GM12878 (cell line): ENCODE results near the gene BCCIP. TPM values are rescaled to one million over a fixed set of nuclear protein-coding genes. Genes with fewer than 3 reads are reported as not detected.

Experiments used
- ATAC-seq: fragments of 200-7000 bp; cut with Tn5 transposase; 3 replicates; pipeline ENCODE4 v1.9.1; 2020; ENCODE audit warnings: mild to moderate bottlenecking, moderate library complexity
- BruUV-seq: library from RNA; stranded (reverse); fragments of 400-500 nt; replicated peaks from 2 replicates; lab custom pipeline; 2021; lab: Mats Ljungman, UMichigan
- CTCF ChIA-PET: fragments of 300-600 bp; sonication (Branson Sonifier 250); formaldehyde crosslinking; extraction: SDS; loops from one replicate; lab custom pipeline; 2021; ENCODE audit warnings: inconsistent platforms; lab: Yijun Ruan, JAX
- POLR2A ChIA-PET: fragments of 350-600 bp; formaldehyde crosslinking; extraction: SDS; loops from one replicate; lab custom pipeline; 2021; ENCODE audit warnings: inconsistent platforms; lab: Charles Lee
- RAD21 ChIA-PET: fragments of 300-600 bp; sonication (Branson Sonifier 250); formaldehyde crosslinking; loops from one replicate; lab custom pipeline; 2023; ENCODE audit warnings: antibody characterized with exemption; ENCODE audit not compliant: unreplicated experiment; lab: Charles Lee
- SMC1A ChIA-PET: fragments of 300-600 bp; sonication (Branson Sonifier 250); formaldehyde crosslinking; loops from one replicate; lab custom pipeline; 2023; ENCODE audit not compliant: unreplicated experiment, uncharacterized antibody; lab: Charles Lee
- DNase-seq: peaks from one replicate; pipeline ENCODE4 v3.0.0-alpha.2; 2011; ENCODE audit warnings: low read depth, low spot score
- FAIRE-seq: peaks from 3 replicates; lab custom pipeline; 2011; peaks lifted over from hg19 to GRCh38; lab: Jason Lieb, UNC
- H2AFZ ChIP-seq: 2 replicates; pipeline ENCODE4 v1.6.0; 2011; ENCODE audit warnings: low read depth, low read length, control low read depth; ENCODE audit not compliant: control insufficient read depth
- H3K27ac ChIP-seq: 2 replicates; pipeline ENCODE4 v1.5.1; 2011; ENCODE audit warnings: control low read depth; ENCODE audit not compliant: control insufficient read depth, insufficient read depth
- H3K27me3 ChIP-seq, 2 experiments: replicated peaks in 1 of 2; 2 replicates each; pipeline versions ENCODE4 v1.6.0 to v1.6.1; 2011; ENCODE audit warnings: low read length in 1 of 2; ENCODE audit not compliant: control insufficient read depth in 2 of 2, insufficient read depth in 2 of 2
- H3K36me3 ChIP-seq, 2 experiments: 2 replicates each; pipeline ENCODE4 v1.5.1; 2011; ENCODE audit warnings: low read length in 1 of 2; ENCODE audit not compliant: control insufficient read depth in 2 of 2, insufficient read depth in 2 of 2
- H3K4me1 ChIP-seq: 2 replicates; pipeline ENCODE4 v1.6.1; 2011; ENCODE audit warnings: mild to moderate bottlenecking, low read length, moderate library complexity, mixed read lengths; ENCODE audit not compliant: control insufficient read depth, insufficient read depth
- H3K4me2 ChIP-seq: 2 replicates; pipeline ENCODE4 v1.6.0; 2011; ENCODE audit warnings: control low read depth; ENCODE audit not compliant: control insufficient read depth, insufficient read depth
- H3K4me3 ChIP-seq: fragments of 200-600 bp; sonication (generic); 2 replicates; pipeline ENCODE4 v1.5.1; 2016
- H3K79me2 ChIP-seq: 2 replicates; pipeline ENCODE4 v1.6.0; 2011; ENCODE audit warnings: low read length; ENCODE audit not compliant: control insufficient read depth, insufficient read depth
- H3K9ac ChIP-seq: 2 replicates; pipeline ENCODE4 v1.8.0; 2011; ENCODE audit warnings: low read length, control low read depth, mixed read lengths; ENCODE audit not compliant: control insufficient read depth, insufficient read depth
- H3K9me3 ChIP-seq: replicated peaks from 3 replicates; pipeline ENCODE4 v1.5.1; 2011; ENCODE audit warnings: mild to moderate bottlenecking, low read length; ENCODE audit not compliant: control insufficient read depth, insufficient read depth
- H4K20me1 ChIP-seq: 2 replicates; pipeline ENCODE4 v1.6.0; 2011; ENCODE audit not compliant: control insufficient read depth, insufficient read depth
- BACH1 ChIP-seq: fragments of 450-650 bp; IDR thresholded peaks from 2 replicates; pipeline ENCODE4 v1.6.1; 2017; ENCODE audit warnings: mild to moderate bottlenecking, borderline replicate concordance
- CBX5 ChIP-seq: sonication (generic); IDR thresholded peaks from 2 replicates; pipeline ENCODE4 v1.6.1; 2016; ENCODE audit warnings: low read depth, moderate library complexity, mild to moderate bottlenecking, inconsistent platforms
- EGR1 ChIP-seq, 2 experiments: IDR thresholded peaks; 1 replicate in 1 of 2; 2 replicates in 1 of 2; pipeline ENCODE4 v1.6.1; 2011 to 2012; ENCODE audit warnings: low read depth in 2 of 2, low read length in 2 of 2, borderline replicate concordance in 1 of 2, mild to moderate bottlenecking in 1 of 2, moderate library complexity in 1 of 2
- ELK1 ChIP-seq: IDR thresholded peaks from 2 replicates; pipeline ENCODE4 v1.6.1; 2012; ENCODE audit warnings: low read depth, low read length, improper control_type of control experiment
- JUND ChIP-seq: IDR thresholded peaks from 2 replicates; pipeline ENCODE4 v1.6.1; 2012; ENCODE audit warnings: low read depth, mild to moderate bottlenecking, low read length, improper control_type of control experiment, moderate library complexity
- KLF5 ChIP-seq: fragments of 450-650 bp; IDR thresholded peaks from 2 replicates; pipeline ENCODE4 v1.6.1; 2014; ENCODE audit warnings: mild to moderate bottlenecking; ENCODE audit not compliant: partially characterized antibody
- MXI1 ChIP-seq: fragments of 150-350 bp; IDR thresholded peaks from 2 replicates; pipeline ENCODE4 v1.6.1; 2011; ENCODE audit warnings: low read depth, mild to moderate bottlenecking, inconsistent platforms, low read length, improper control_type of control experiment
- SREBF1 ChIP-seq: IDR thresholded peaks from 2 replicates; pipeline ENCODE4 v1.6.1; 2012; ENCODE audit warnings: mild to moderate bottlenecking, low read length
- ZBTB11 ChIP-seq: fragments of 450-650 bp; formaldehyde crosslinking; IDR thresholded peaks from 2 replicates; pipeline ENCODE4 v1.5.0; 2022; ENCODE audit warnings: mild to moderate bottlenecking, missing genetic modification characterization
- ZSCAN29 ChIP-seq: fragments of 450-650 bp; IDR thresholded peaks from 2 replicates; pipeline ENCODE4 v1.6.1; 2017; ENCODE audit warnings: mild to moderate bottlenecking, moderate library complexity
- WGBS: methylation state at CpG from one replicate; pipeline ENCODE4 v1.1.6; 2016; ENCODE audit warnings: low lambda C conversion rate; ENCODE audit not compliant: insufficient replicate concordance, insufficient coverage; ENCODE audit errors: missing lambda C conversion rate; 5-methylcytosine and 5-hydroxymethylcytosine counted together
- in situ Hi-C: fragments of 300-500 bp; cut with MboI; formaldehyde crosslinking; loops from 9 replicates; pipeline ENCODE4 v1.14.3; 2018; ENCODE audit warnings: mixed read lengths
- intact Hi-C: fragments of 100-400 bp; cut with micrococcal nuclease; formaldehyde crosslinking; loops from one replicate; pipeline ENCODE4 v1.14.2; 2022; ENCODE audit not compliant: unreplicated experiment
- polyA plus RNA-seq, 11 experiments: library from polyadenylated mRNA; depleted of rRNA in 4 of 11; unstranded in 6 of 11; stranded (reverse) in 5 of 11; fragments of >200 nt; fragmentation: Nextera tagmentation in 4 of 11; fragmentation: Illumina TruSeq in 1 of 11; extraction: Ambion mirVana in 4 of 11; extraction: Trizol in 1 of 11; gene quantifications; 1 replicate in 1 of 11; 2 replicates in 10 of 11; pipeline versions ENCODE4 v1.2.1 to v1.2.3, GENCODE V29; 2011 to 2016; ENCODE audit warnings: inconsistent platforms in 2 of 11, missing spikeins in 2 of 11, low read depth in 1 of 11
- total RNA-seq, 4 experiments: library from RNA; depleted of rRNA in 3 of 4; stranded (reverse); fragments of >200 nt in 3 of 4; fragmentation: Illumina TruSeq in 1 of 4; extraction: Trizol in 1 of 4; gene quantifications; 2 replicates each; pipeline versions ENCODE4 v1.2.1 to v1.2.3, GENCODE V29; 2013 to 2021

Gene BCCIP
- total and polyA plus RNA-seq, 10 of the 15 experiments (the other 5 are each of a cell fraction or from before 2014, with no cell fraction given), result 61.2 to 225 (median 127) TPM

- TF ChIP-seq ELK1, result no peak
- no peak for TF ChIP-seq SREBF1
- no peak for ATAC-seq
- no peak overlapping the region for H2AFZ ChIP-seq
- H3K4me1 ChIP-seq, result no peaks in the 10 kb centered on the region
- ChIA-PET CTCF (no interaction called here), RAD21 (no interaction called here), POLR2A (no interaction called here), SMC1A (no interaction called here)
- BruUV-seq, result no TSS peak
- intact Hi-C loops, result no loop called here
- no peaks in the 10 kb centered on the region for H3K9me3 ChIP-seq
- H3K36me3 ChIP-seq, result no peaks in the 10 kb centered on the region
- no peak overlapping the region for H3K4me3 ChIP-seq
- no peaks in the 10 kb centered on the region for H3K27me3 ChIP-seq
- 45% methylated on average over 9 of the region's 9 CpGs for WGBS
- no peak for FAIRE-seq
- H3K79me2 ChIP-seq, result no peaks in the 10 kb centered on the region
- H3K27ac ChIP-seq, result no peak overlapping the region
- H3K4me2 ChIP-seq, result no peak overlapping the region
- in situ Hi-C loops, result no loop called here
- H3K9ac ChIP-seq, result no peak overlapping the region
- H4K20me1 ChIP-seq, result no peaks in the 10 kb centered on the region
- DNase-seq, result no peak
Measured at GRCh38 chr10:125777806-125778205, 45.5 kb upstream of the BCCIP start.

DNA sequence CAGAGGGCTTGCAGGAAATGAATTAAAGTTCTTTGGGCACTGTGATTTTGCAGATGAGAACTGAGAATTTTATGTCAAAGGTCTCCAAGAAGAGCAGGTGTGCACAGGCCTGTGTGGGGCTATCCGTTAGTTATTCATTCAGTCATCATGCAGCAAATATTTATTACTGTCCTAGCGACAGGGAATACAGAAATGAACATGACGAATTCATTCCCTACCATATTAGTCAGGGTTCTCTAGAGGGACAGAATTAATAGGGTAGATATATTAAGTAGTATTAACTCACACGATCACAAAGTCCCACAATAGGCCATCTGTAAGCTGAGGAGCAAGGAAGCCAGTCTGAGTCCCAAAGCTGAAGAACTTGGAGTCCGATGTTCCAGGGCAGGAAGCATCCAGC, 44.8 kb upstream of the BCCIP start:
- Histone ChIP-seq H3K36me3 (no peaks in the 10 kb centered on the region), H3K9me3 (no peaks in the 10 kb centered on the region), H2AFZ (no peak overlapping the region), H3K27me3 (no peaks in the 10 kb centered on the region), H4K20me1 (no peaks in the 10 kb centered on the region), H3K27ac (no peak overlapping the region), H3K4me3 (no peak overlapping the region), H3K79me2 (no peaks in the 10 kb centered on the region), H3K9ac (no peak overlapping the region), H3K4me1 (peaks cover 2% of the 10 kb centered on the region), H3K4me2 (no peak overlapping the region)
- CTCF ChIA-PET, result no interaction called here
- RAD21 ChIA-PET, result no interaction called here
- ATAC-seq (no peak), FAIRE-seq (no peak), DNase-seq (no peak)
- WGBS, result 14% methylated on average over 5 of the region's 5 CpGs
- in situ Hi-C loops, result no loop called here
- intact Hi-C loops, result no loop called here
- TF ChIP-seq SREBF1, result no peak
- no peak for TF ChIP-seq ZSCAN29
- TF ChIP-seq CBX5, result no peak
- TF ChIP-seq JUND, result no peak
- TF ChIP-seq EGR1 (IDR thresholded peaks at IDR 0.05; ENCODE audit: borderline replicate concordance in 1 of 2, low read depth in 2 of 2, low read length in 2 of 2), result no peak
- TF ChIP-seq MXI1, result no peak
- TF ChIP-seq ZBTB11 (CRISPR knock-in tag), result no peak
- no peak for TF ChIP-seq KLF5
- TF ChIP-seq BACH1, result no peak
- POLR2A ChIA-PET, result no interaction called here
- no TSS peak for BruUV-seq
- SMC1A ChIA-PET, result no interaction called here
